Liver (tissue), 3 donors: Measurements from ENCODE around the gene INSC.

Experiments
- ATF3 ChIP-seq: IDR thresholded peaks from 2 replicates; pipeline ENCODE4 v1.6.1; 2016; ENCODE audit warnings: antibody characterized with exemption
- CTCF ChIP-seq: fragments of 150-350 bp; IDR thresholded peaks from 2 replicates; pipeline ENCODE4 v1.5.1; 2017; ENCODE audit warnings: improper control_type of control experiment, low read depth, low read length; ENCODE audit not compliant: missing input control
- FOXA1 ChIP-seq: IDR thresholded peaks from 2 replicates; pipeline ENCODE4 v1.6.1; 2016; ENCODE audit warnings: antibody characterized with exemption
- JUND ChIP-seq, 2 donors: IDR thresholded peaks; 2 replicates each; pipeline ENCODE4 v1.6.1; 2016; ENCODE audit warnings: antibody characterized with exemption in 2 of 2
- RAD21 ChIP-seq, 2 donors: IDR thresholded peaks; 2 replicates each; pipeline ENCODE4 v1.6.1; 2016; ENCODE audit warnings: antibody characterized with exemption in 2 of 2, mild to moderate bottlenecking in 2 of 2
- RXRA ChIP-seq, 2 donors: IDR thresholded peaks; 2 replicates each; pipeline ENCODE4 v1.6.1; 2017 to 2018; ENCODE audit warnings: antibody characterized with exemption in 2 of 2, mild to moderate bottlenecking in 1 of 2
- TAF1 ChIP-seq: conservative IDR thresholded peaks from 2 replicates; pipeline ENCODE4 v1.6.1; 2016; ENCODE audit warnings: antibody characterized with exemption, mild to moderate bottlenecking
- YY1 ChIP-seq: IDR thresholded peaks from 2 replicates; pipeline ENCODE4 v1.6.1; 2016; ENCODE audit warnings: antibody characterized with exemption, mild to moderate bottlenecking
- donor health status: healthy.
- donor health status: healthy.

GRCh38 chr11:15111215-15111614 is 3.5 kb upstream of the INSC start:
- TF ChIP-seq ATF3 (no peak), RXRA (IDR thresholded peaks at IDR 0.05) (no peak), CTCF (no peak), TAF1 (no peak), JUND (IDR thresholded peaks at IDR 0.05) (no peak), YY1 (no peak), RAD21 (IDR thresholded peaks at IDR 0.05) (no peak), FOXA1 (no peak)
